Stimulated activated CD8-positive, alpha-beta memory T cell treated with anti-CD3 and anti-CD28 coated beads, Interleukin-15, amount 100 ng/mL, for 1 hour (primary cell): Measurements from ENCODE around the gene ZNF157.

ENCODE experiments used
- DNase-seq: peaks from one replicate; pipeline ENCODE4 v3.0.0-alpha.2; 2020; ENCODE audit warnings: low read depth

Gene ZNF157

GRCh38 chrX:47447607-47448006, 77.2 kb downstream of the ZNF157 start:
- no peak for DNase-seq

- no peak for DNase-seq
Observed at GRCh38 chrX:47448165-47448806, 77.9 kb downstream of the ZNF157 start.

DNA sequence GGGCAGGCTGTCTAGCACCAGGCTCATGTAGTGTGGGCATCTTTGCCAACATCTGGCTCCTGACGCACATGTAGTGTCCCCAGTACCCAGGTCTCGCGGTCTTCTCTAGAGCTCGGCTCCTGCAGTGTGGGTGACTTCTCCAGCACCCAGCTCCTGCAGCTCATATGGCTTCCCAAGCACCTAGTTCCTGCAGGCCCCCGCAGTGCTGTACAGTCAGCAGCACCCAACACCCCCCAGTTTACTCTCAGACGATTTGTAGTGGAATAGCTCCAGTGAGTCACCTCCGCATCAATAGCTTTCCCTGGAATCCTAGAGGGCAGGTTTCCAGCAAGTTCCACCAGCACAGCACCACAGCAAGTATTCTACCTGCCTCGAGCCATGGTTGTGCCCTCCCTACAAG, 81.7 kb downstream of the ZNF157 start:
- DNase-seq: no peak

GRCh38 chrX:47456080-47456479, 85.7 kb downstream of the ZNF157 start:
- no peak for DNase-seq

GRCh38 chrX:47458528-47458927, 88.2 kb downstream of the ZNF157 start:
- no peak for DNase-seq

- no peak for DNase-seq
Observed at GRCh38 chrX:47460561-47460960, 90.2 kb downstream of the ZNF157 start.
